Adrenal gland (tissue), 12 donors: ENCODE measurements around the gene ARHGAP20. TPM values are rescaled to one million over a fixed set of nuclear protein-coding genes. Genes with fewer than 3 reads are reported as not detected.

Experiments
- DNase-seq, 7 donors: peaks; one replicate each; pipeline ENCODE4 v3.0.0-alpha.2; 2019 to 2020
- H3K27ac ChIP-seq, 5 donors: fragments of 200-600 bp; sonication (generic) in 4 of 5; 1 replicate in 3 of 5; 2 replicates in 2 of 5; pipeline versions ENCODE4 v1.5.1 to v1.8.0; 2016 to 2020; ENCODE audit warnings: mild to moderate bottlenecking in 1 of 5
- H3K27me3 ChIP-seq: fragments of 200-600 bp; 2 replicates; pipeline ENCODE4 v1.8.0; 2021
- H3K36me3 ChIP-seq, 2 donors: fragments of 200-600 bp; replicated peaks in 1 of 2; 1 replicate in 1 of 2; 2 replicates in 1 of 2; pipeline versions ENCODE4 v1.5.1 to v1.8.0; 2018 to 2022
- H3K4me1 ChIP-seq, 2 donors: fragments of 200-600 bp; replicated peaks in 1 of 2; 1 replicate in 1 of 2; 2 replicates in 1 of 2; pipeline versions ENCODE4 v1.5.1 to v1.8.0; 2018 to 2021
- H3K4me3 ChIP-seq, 4 donors: fragments of 200-600 bp; sonication (generic) in 3 of 4; one replicate each; pipeline ENCODE4 v1.5.1; 2016 to 2018
- H3K9me3 ChIP-seq, 3 donors: fragments of 200-600 bp; sonication (generic) in 1 of 3; replicated peaks in 1 of 3; 1 replicate in 2 of 3; 2 replicates in 1 of 3; pipeline versions ENCODE4 v1.5.1 to v1.8.0; 2016 to 2021
- CTCF ChIP-seq, 6 experiments: fragments of 450-650 bp in 4 of 6; fragments of 200-600 bp in 2 of 6; sonication (generic) in 1 of 6; IDR thresholded peaks; 1 replicate in 5 of 6; 2 replicates in 1 of 6; pipeline versions ENCODE4 v1.5.1 to v1.8.0; 2016 to 2021; ENCODE audit warnings: antibody characterized with exemption in 6 of 6, mild to moderate bottlenecking in 2 of 6, moderate library complexity in 1 of 6
- POLR2A ChIP-seq, 2 donors: fragments of 450-650 bp; IDR thresholded peaks; one replicate each; pipeline ENCODE4 v1.6.1; 2017; ENCODE audit warnings: antibody characterized with exemption in 2 of 2, mild to moderate bottlenecking in 2 of 2, moderate library complexity in 1 of 2
- WGBS, 4 donors: extraction: QIAGEN DNeasy Blood & Tissue Kit in 2 of 4; methylation state at CpG; one replicate each; pipeline versions ENCODE4 v1.1.5 to v1.1.7; 2013 to 2017; 5-methylcytosine and 5-hydroxymethylcytosine counted together
- intact Hi-C, 2 donors: fragments of 100-400 bp; cut with DNase I; formaldehyde crosslinking; loops; one replicate each; pipeline versions ENCODE4 v1.14.1 to v1.15.0; 2022 to 2023
- polyA plus RNA-seq, 3 donors: library from polyadenylated mRNA; stranded (reverse); fragments of 200-250 nt in 2 of 3; fragments of 350-450 nt in 1 of 3; fragmentation: Illumina TruSeq in 1 of 3; extraction: RNeasy Lipid Tissue Mini Kit (QIAGEN cat#74804) in 1 of 3; gene quantifications; one replicate each; pipeline ENCODE4 v1.2.3, GENCODE V29; 2013 to 2014
- total RNA-seq, 9 donors: library from RNA; depleted of rRNA in 4 of 9; stranded (reverse); fragments of >200 nt in 4 of 9; fragments of 120-200 nt in 1 of 9; fragmentation: NEBNext Ultra II Directional in 1 of 9; extraction: Animal tissue kit (Norgen Biotek cat#: 25700) in 1 of 9; gene quantifications; one replicate each; pipeline versions ENCODE4 v1.1.0 to v1.2.4, GENCODE V29; 2013 to 2023
- donor health status: healthy with polysubstance abuse.
- donor health status: Bipolar disorder and iron deficiency.
- donor health status: DM: yes; HTN: yes; CAD: no.
- donor health status: DM: no; HTN: no; CAD: no.
- donor health status: DM: no; HTN: no; CAD: no.
- donor health status: DM: yes; HTN: yes; CAD: no.

The ARHGAP20 gene
- total and polyA plus RNA-seq, 12 donors, result 0.84 to 8.2 (median 3.7) TPM

GRCh38 chr11:110757962-110758755 is 45.9 kb upstream of the ARHGAP20 start:
- no peak for DNase-seq
- peaks cover under 1 to 10% of the 10 kb centered on the region in 2 donors for H3K4me1 ChIP-seq
- TF ChIP-seq POLR2A (IDR thresholded peaks at IDR 0.05) (no peak), CTCF (IDR thresholded peaks at IDR 0.05) (no peak)
- H3K27me3 ChIP-seq, result no peaks in the 10 kb centered on the region
- peaks cover 0 to 2% (median 0%) of the 10 kb centered on the region in 3 donors for H3K9me3 ChIP-seq
- no peak overlapping the region for H3K4me3 ChIP-seq
- 67 to 75% (median 74%) methylated on average over 2 of the region's 2 CpGs for WGBS, 4 donors
- no peaks in the 10 kb centered on the region for H3K36me3 ChIP-seq
- intact Hi-C loops, result no loop called here
- no peak overlapping the region for H3K27ac ChIP-seq

GRCh38 chr11:110757066-110757465 is 44.8 kb upstream of the ARHGAP20 start:
- DNase-seq, result no peak
- Histone ChIP-seq H3K4me1 (no peaks in the 10 kb centered on the region), H3K36me3 (no peaks in the 10 kb centered on the region), H3K27ac (no peak overlapping the region), H3K9me3 (peaks cover 0 to 8% (median 0%) of the 10 kb centered on the region in 3 donors), H3K4me3 (no peak overlapping the region), H3K27me3 (no peaks in the 10 kb centered on the region)
- WGBS, 4 donors, result 74 to 87% (median 78%) methylated on average over 5 of the region's 5 CpGs
- TF ChIP-seq POLR2A (IDR thresholded peaks at IDR 0.05) (no peak), CTCF (IDR thresholded peaks at IDR 0.05) (no peak)
- intact Hi-C loops, result no loop called here

GRCh38 chr11:110755941-110756340 is 43.7 kb upstream of the ARHGAP20 start:
- DNase-seq, result no peak
- Histone ChIP-seq H3K27ac (no peak overlapping the region), H3K9me3 (peaks cover 0 to 8% (median 0%) of the 10 kb centered on the region in 3 donors), H3K36me3 (no peaks in the 10 kb centered on the region), H3K4me3 (no peak overlapping the region), H3K27me3 (no peaks in the 10 kb centered on the region), H3K4me1 (no peaks in the 10 kb centered on the region)
- WGBS, 4 donors, result 73 to 92% (median 78%) methylated on average over 2 to 3 of the region's 3 CpGs
- intact Hi-C loops, result no loop called here
- TF ChIP-seq POLR2A (IDR thresholded peaks at IDR 0.05) (no peak), CTCF (IDR thresholded peaks at IDR 0.05) (no peak)

- no peak overlapping the region for H3K27ac ChIP-seq
- intact Hi-C loops, result no loop called here
- no peaks in the 10 kb centered on the region for H3K4me1 ChIP-seq
- H3K4me3 ChIP-seq, result no peak overlapping the region
- H3K36me3 ChIP-seq, result no peaks in the 10 kb centered on the region
- peaks cover 0 to 8% (median 0%) of the 10 kb centered on the region in 3 donors for H3K9me3 ChIP-seq
- no peak for TF ChIP-seq POLR2A (IDR thresholded peaks at IDR 0.05)
- no peak for TF ChIP-seq CTCF (IDR thresholded peaks at IDR 0.05)
- no peak for DNase-seq
- H3K27me3 ChIP-seq, result no peaks in the 10 kb centered on the region
Observed at GRCh38 chr11:110752890-110753289, 40.7 kb upstream of the ARHGAP20 start.
